T-helper 2 cell treated with Interferon-gamma antibody and Interleukin-4, amounts not matched to agents 100 ng/mL and 5 ng/mL, for 36 hours (primary cell): ENCODE data around the gene BRIP1. TPM values are rescaled to one million over a fixed set of nuclear protein-coding genes. Genes with fewer than 3 reads are reported as not detected.
"Not testable (repeated sequence)": the region's sequence is repeated elsewhere in the genome, so short reads cannot be mapped to it uniquely, and the experiment has no call there.

Experiments used
- intact Hi-C: fragments of 100-400 bp; cut with micrococcal nuclease; formaldehyde crosslinking; loops from one replicate; pipeline ENCODE4 v1.15.1; 2023
- total RNA-seq: library from RNA; stranded (reverse); gene quantifications from 2 replicates; pipeline ENCODE4 v1.2.3, GENCODE V29; 2022

The BRIP1 gene
- total RNA-seq, 1 donor from 2014 or later: 22.2 TPM

- intact Hi-C loops: no loop called here
Observed at GRCh38 chr17:61704935-61705449, 158.3 kb downstream of the BRIP1 start.

DNA sequence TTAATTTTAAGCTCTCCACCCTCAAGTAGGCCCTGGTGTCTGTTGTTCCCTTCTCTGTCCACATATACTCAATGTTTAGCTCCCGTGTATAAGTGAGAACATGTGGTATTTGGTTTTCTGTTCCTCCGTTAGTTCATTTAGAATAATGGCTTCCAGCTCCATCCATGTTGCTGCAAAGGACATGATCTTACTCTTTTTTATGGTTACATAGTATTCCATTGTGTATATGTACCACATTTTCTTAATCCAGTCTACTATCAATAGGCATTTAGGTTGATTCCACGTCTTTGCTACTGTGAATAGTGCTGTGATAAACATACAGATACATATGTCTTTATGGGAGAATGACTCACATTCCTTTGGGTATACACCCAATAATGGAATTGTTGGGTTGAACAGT is 160.9 kb downstream of the BRIP1 start:
- intact Hi-C loops: no loop called here

DNA sequence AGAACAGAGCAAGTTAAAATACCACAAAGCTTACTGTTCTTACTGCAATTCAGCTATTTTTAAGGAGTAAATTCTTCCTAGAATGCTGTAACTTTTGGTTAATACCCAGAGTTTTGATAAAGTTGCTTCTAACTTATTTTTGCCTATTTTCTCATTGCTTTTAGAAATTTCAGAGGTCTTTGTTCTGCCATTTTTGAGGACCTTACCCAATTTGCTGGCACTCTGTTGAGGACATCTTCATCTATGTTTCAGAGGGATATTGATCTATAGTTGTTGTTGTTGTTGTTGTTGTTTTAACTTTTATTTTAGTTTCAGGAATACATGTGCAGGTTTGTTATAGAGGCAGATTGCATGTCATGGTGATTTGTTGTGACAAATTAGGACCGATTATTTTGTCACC is 161.3 kb downstream of the BRIP1 start:
- intact Hi-C loops: no loop called here

- intact Hi-C loops: no loop called here
Observed at GRCh38 chr17:61701334-61701733, 162.0 kb downstream of the BRIP1 start.

DNA sequence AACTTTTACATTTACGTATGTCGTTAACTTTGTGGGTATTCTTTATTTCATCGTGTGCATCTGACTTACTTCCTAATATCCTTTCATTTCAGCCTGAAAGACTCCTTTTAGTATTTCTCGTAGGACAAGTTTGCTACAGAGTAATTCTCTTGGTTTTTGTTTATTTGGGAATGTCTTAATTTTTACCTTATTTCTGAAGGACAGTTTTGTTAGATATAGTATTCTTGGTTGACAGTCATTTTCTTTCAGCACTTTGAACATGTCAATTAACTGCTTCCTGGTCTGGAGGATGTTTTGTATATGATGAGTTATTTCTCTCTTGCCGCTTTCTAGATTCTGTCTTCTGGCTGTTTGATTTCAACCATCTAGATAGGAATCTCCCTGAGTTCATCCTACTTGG is 163.1 kb downstream of the BRIP1 start:
- intact Hi-C loops: no loop called here

DNA sequence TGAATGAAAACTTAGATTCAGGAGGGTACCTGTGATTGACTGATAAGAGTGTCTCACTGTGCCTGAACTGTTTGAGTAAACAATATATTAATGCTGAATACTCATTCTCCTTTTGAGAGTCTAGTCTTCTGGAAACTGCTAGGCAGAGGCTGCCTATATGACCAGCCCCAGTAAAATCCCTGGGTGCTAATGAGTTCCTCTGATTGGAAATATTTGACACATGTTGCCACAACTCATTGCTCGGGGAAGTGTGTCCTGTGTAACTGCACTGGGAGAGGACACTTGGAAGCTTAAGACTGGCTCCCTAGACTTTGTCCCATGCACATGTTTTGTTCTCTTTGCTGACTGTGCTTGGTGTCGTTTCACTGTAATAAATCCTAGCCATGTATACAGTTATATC is 163.6 kb downstream of the BRIP1 start:
- intact Hi-C loops: no loop called here

GRCh38 chr17:61699032-61699431 is 164.3 kb downstream of the BRIP1 start:
- intact Hi-C loops: no loop called here

GRCh38 chr17:61698244-61698643 is 165.1 kb downstream of the BRIP1 start:
- intact Hi-C loops: no loop called here

DNA sequence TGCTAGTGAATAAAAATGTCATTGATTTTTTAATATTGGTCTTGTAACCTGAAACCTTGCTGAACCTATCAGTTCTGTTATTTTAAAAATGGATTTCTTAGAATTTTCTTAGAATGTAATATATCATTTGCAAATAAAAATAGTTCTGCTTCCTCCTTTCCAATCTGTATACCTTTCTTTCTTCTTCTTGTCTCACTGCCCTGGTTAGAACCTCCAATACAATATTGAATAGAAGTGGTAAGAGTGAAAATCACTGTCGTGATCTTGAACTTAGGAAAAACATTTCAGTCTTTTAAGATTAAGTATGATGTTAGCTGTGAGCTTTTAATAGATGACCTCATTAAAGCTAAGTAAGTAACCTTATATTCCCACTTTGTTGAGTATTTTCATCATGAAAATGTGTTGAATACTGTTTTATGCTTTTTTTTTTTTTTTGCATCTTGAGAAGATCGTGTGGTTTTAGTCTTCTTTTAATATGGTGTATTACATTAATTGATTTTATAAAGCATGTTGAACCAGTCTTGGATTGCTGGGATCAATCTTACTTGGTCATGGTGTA is 167.5 kb downstream of the BRIP1 start:
- intact Hi-C loops: no loop called here

DNA sequence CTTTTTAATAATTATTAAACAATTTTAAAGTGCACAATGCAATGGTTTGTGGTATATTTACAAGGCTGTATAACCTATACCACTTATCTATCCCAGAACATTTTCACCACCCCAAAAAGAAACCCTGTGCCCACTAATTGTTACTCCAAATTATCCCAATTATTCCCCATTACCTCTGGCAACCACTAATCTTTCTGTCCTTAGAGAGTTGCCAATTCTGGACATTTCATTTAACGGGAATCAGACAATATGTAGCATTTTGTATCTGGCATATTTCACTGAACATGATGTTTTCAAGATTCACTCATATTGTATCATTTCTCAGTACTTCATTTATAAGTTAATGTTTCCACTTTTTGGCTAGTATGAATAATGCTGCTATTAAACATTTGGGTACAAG is 169.2 kb downstream of the BRIP1 start:
- intact Hi-C loops: no loop called here

DNA sequence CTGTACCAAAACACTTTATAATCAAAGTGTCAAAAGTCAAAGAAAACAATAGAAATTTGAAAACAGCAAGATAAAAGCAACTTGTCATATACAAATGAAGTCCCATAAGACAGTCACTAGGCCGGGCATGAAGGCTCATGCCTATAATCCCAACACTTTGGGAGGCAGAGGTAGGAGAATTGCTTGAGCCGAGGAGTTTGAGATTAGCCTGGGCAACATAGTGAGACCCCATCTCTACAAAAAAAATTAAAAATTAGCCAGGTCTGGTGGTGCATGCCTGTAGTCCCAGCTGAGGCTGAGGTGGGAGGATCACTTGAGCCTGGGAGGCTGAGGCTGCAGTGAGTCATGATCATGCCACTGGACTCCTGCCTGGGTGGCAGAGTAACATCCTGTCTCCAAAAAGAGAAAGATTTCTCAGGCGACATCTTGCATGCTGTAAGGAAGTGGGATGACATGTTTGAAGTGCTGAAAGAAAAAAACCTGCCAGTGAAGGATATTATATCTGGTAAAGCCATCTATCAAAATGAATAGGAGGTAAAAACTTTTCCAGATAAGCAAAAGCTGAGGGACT is 173.6 kb downstream of the BRIP1 start:
- intact Hi-C loops: no loop called here

DNA sequence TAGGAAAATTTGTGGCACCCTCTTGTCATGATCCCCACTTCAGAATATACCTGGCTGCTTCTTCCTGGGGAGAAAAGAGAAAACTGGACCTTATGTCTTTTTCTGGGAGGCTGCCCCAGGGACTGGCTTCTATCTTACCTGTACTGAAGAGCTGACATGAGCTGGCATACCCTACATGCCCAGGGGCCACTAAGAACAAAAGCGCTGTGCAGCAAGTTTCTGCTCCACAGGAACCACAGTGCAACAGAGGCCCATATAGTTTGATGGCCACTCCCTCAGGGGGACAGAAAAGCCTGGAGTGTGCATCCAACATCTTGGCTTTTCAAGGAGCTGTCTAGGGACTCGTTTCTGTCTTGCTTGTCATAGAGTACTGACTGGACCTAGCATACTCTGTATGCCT is 175.6 kb downstream of the BRIP1 start:
- intact Hi-C loops: no loop called here

DNA sequence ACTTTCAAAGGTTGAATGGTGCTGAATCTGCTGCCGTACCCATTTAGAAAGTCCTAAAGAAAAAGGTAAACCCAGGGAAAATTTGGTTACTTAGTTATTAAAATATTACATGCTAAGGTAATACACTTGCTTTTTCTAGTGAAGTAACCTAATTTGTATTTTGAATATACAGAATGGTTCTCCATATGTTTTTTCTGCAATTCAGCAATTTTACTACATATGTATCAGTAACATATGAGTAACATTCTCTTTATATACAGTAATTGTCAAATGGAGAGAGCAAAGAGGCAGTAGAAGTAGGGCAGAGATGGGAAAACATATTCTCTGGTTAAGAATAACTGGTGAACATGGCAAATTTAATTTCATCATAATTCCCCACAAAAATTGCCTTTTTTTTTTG is 177.2 kb downstream of the BRIP1 start:
- intact Hi-C loops: no loop called here

DNA sequence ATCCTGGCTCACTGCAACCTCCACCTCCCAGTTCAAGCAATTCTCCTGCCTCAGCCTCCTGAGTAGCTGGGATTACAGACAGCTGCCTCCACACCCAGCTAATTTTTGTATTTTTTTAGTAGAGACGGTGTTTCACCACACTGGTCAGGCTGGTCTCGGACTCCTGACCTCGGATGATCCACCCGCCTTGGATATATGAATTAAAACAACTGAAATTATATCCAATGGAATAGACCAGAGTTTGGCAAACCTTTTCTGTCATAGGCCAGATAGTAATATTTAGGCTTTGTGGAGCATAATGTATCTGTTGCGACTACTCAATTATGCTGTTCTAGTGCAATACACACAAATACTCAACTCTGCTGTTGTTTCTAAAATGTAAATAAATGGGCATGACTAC is 178.5 kb downstream of the BRIP1 start:
- intact Hi-C loops: no loop called here

DNA sequence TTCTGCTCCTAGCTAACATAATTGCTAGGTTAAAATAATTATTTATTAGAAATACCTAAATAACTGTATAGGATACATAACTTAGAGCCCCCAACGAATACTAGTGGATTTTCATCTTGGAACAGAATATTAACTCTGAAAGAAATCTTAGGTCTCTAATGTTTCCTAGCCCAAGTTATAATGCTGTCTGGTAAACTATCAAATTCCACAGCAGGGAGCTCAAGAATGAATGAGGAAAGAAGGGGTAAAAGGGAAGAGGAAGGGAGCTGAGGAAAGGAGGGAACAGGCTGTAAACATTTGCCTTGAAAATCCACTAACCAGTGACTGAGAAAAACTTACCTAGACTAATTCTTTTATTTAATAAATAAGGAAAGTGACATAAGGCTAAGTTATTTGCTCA is 179.2 kb downstream of the BRIP1 start:
- intact Hi-C loops: no loop called here

- intact Hi-C loops: no loop called here
Observed at GRCh38 chr17:61683466-61683865, 179.9 kb downstream of the BRIP1 start.

DNA sequence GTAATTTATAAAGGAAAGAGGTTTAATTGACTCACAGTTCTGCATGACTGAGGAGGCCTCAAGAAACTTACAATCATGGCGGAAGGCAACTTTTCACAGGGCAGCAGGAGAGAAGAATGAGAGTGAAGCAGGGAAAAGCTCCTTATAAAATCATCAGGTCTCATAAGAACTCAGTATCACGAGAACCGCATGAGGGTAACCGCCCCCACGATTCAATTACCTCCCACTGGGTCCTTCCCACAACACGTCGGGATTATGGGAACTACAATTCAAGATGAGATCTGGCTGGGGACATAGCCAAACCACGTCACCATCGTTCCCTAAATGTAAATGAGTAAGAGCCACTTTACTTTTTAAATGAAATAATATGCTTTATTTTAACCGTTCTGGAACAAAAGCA is 182.4 kb downstream of the BRIP1 start:
- intact Hi-C loops: no loop called here

- intact Hi-C loops: no loop called here
Observed at GRCh38 chr17:61678339-61678738, 185.0 kb downstream of the BRIP1 start.

DNA sequence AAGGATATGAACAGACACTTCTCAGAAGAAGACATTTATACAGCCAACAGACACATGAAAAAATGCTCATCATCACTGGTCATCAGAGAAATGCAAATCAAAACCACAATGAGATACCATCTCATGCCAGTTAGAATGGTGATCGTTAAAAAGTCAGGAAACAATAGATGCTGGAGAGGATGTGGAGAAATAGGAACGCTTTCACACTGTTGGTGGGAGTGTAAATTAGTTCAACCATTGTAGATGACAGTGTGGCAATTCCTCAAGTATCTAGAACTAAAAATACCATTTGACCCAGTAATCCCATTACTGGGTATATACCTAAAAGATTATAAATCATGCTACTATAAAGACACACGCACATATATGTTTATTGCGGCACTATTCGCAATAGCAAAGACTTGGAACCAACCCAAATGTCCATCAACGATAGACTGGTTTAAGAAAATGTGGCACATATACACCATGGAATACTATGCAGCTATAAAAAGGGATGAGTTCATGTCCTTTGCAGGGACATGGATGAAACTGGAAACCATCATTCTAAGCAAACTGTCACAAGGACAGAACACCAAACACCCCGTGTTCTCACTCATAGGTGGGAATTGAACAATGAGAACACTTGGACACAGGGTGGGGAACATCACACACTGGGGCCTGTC is 186.0 kb downstream of the BRIP1 start:
- intact Hi-C loops: not testable (repeated sequence)

GRCh38 chr17:61676522-61676921 is 186.8 kb downstream of the BRIP1 start:
- intact Hi-C loops: not testable (repeated sequence)

- intact Hi-C loops: not testable (repeated sequence)
Observed at GRCh38 chr17:61674609-61675008, 188.7 kb downstream of the BRIP1 start.

- intact Hi-C loops: not testable (repeated sequence)
Observed at GRCh38 chr17:61673019-61673897, 190.1 kb downstream of the BRIP1 start.
